Fibroblast of skin of left biceps (primary cell): ENCODE data around the gene PAK1.
"Not testable (repeated sequence)": the region's sequence is repeated elsewhere in the genome, so short reads cannot be mapped to it uniquely, and the experiment has no call there.

Source experiments
- DNase-seq, 2 experiments: peaks; one replicate each; pipeline ENCODE4 v3.0.0-alpha.2; 2013; ENCODE audit warnings: low read depth in 2 of 2

The PAK1 gene

GRCh38 chr11:77473801-77474683 is at the start of gene PAK1:
Gene PAK1, minus strand, starts transcription at chr11:77474094. Its CDS starts 81,574 bp downstream, at chr11:77392520.
- DNase-seq: peak; percentile 42 to 52

GRCh38 chr11:77522215-77522614 is 48.3 kb upstream of the PAK1 start:
- DNase-seq: peak in 1 of 2 experiments; percentile 19

- no peak for DNase-seq
These were observed 46.0 kb upstream of the PAK1 start for GRCh38 chr11:77519847-77520246.

- DNase-seq: no peak
These were observed 44.6 kb upstream of the PAK1 start for GRCh38 chr11:77518471-77518870.

- DNase-seq: no peak
These were observed 43.9 kb upstream of the PAK1 start for GRCh38 chr11:77517753-77518152.

GRCh38 chr11:77517226-77517625 is 43.3 kb upstream of the PAK1 start:
- DNase-seq: no peak

- no peak for DNase-seq
These were observed 41.6 kb upstream of the PAK1 start for GRCh38 chr11:77515483-77515882.

GRCh38 chr11:77515063-77515462 is 41.2 kb upstream of the PAK1 start:
- DNase-seq: no peak

- DNase-seq: no peak
These were observed 38.2 kb upstream of the PAK1 start for GRCh38 chr11:77512092-77512491.

GRCh38 chr11:77510851-77511250 is 37.0 kb upstream of the PAK1 start:
- DNase-seq: no peak

- no peak for DNase-seq
These were observed 36.2 kb upstream of the PAK1 start for GRCh38 chr11:77510095-77510494.

GRCh38 chr11:77508019-77508418 is 34.1 kb upstream of the PAK1 start:
- no peak for DNase-seq

GRCh38 chr11:77506857-77507256 is 33.0 kb upstream of the PAK1 start:
- peak in 1 of 2 experiments; percentile 15 for DNase-seq

- no peak for DNase-seq
These were observed 32.1 kb upstream of the PAK1 start for GRCh38 chr11:77505956-77506355.

GRCh38 chr11:77503006-77503405 is 29.1 kb upstream of the PAK1 start:
- peak in 1 of 2 experiments; percentile 17 for DNase-seq

GRCh38 chr11:77502346-77502905 is 28.5 kb upstream of the PAK1 start:
- DNase-seq: peak in 1 of 2 experiments; percentile 10

GRCh38 chr11:77501758-77502157 is 27.9 kb upstream of the PAK1 start:
- no peak for DNase-seq

- no peak for DNase-seq
These were observed 23.5 kb upstream of the PAK1 start for GRCh38 chr11:77497368-77497767.

GRCh38 chr11:77495526-77495925 is 21.6 kb upstream of the PAK1 start:
- no peak for DNase-seq

GRCh38 chr11:77490035-77490434 is 16.1 kb upstream of the PAK1 start:
- DNase-seq: not testable (repeated sequence)

GRCh38 chr11:77487790-77488189 is 13.9 kb upstream of the PAK1 start:
- DNase-seq: no peak

- DNase-seq: no peak
These were observed 6.0 kb upstream of the PAK1 start for GRCh38 chr11:77479746-77480352.

GRCh38 chr11:77475206-77475605 is 1.3 kb upstream of the PAK1 start:
- DNase-seq: no peak
